T-cell (primary cell): ENCODE results near the gene IQCM. TPM values are rescaled to one million over a fixed set of nuclear protein-coding genes. Genes with fewer than 3 reads are reported as not detected.

ENCODE experiments used
- ATAC-seq, 4 experiments: fragments of 200-7000 bp in 3 of 4; fragments of 150-1000 bp in 1 of 4; cut with Tn5 transposase; replicated peaks in 1 of 4; 1 replicate in 3 of 4; 2 replicates in 1 of 4; pipeline ENCODE4 v1.10.0; 2021; ENCODE audit warnings: moderate library complexity in 3 of 4, mild to moderate bottlenecking in 2 of 4, moderate number of reproducible peaks in 1 of 4
- CTCF ChIA-PET, 2 donors: fragments of 300-600 bp; sonication (Branson Sonifier 250); formaldehyde crosslinking; loops; one replicate each; lab custom pipeline; 2022; ENCODE audit warnings: antibody characterized with exemption in 2 of 2; lab: Charles Lee
- POLR2A ChIA-PET, 2 donors: fragments of 300-600 bp; sonication (Branson Sonifier 250); formaldehyde crosslinking; loops; one replicate each; lab custom pipeline; 2022; ENCODE audit warnings: antibody characterized with exemption in 2 of 2; lab: Charles Lee
- DNase-seq, 35 experiments: peaks; one replicate each; pipeline versions ENCODE4 v3.0.0 to v3.0.0-alpha.2; 2013 to 2023
- H3K27ac ChIP-seq: one replicate; pipeline ENCODE4 v1.5.1; 2013; ENCODE audit warnings: low read length
- H3K27me3 ChIP-seq, 2 experiments: replicated peaks in 1 of 2; 1 replicate in 1 of 2; 2 replicates in 1 of 2; pipeline versions ENCODE4 v1.6.1 to v1.7.0; 2013; ENCODE audit warnings: low read length in 1 of 2, mixed read lengths in 1 of 2; ENCODE audit not compliant: control insufficient read depth in 2 of 2, insufficient read depth in 2 of 2; ENCODE audit errors: extremely low read depth in 1 of 2
- H3K36me3 ChIP-seq, 2 donors: 1 replicate in 1 of 2; 2 replicates in 1 of 2; pipeline versions ENCODE4 v1.6.1 to v1.7.0; 2013; ENCODE audit warnings: low read length in 1 of 2; ENCODE audit not compliant: control insufficient read depth in 2 of 2, insufficient read depth in 1 of 2; ENCODE audit errors: extremely low read depth in 1 of 2
- H3K4me1 ChIP-seq, 2 experiments: 1 replicate in 1 of 2; 2 replicates in 1 of 2; pipeline versions ENCODE4 v1.6.1 to v1.7.0; 2013; ENCODE audit warnings: low read length in 2 of 2, mixed read lengths in 1 of 2; ENCODE audit not compliant: insufficient read depth in 2 of 2, control insufficient read depth in 1 of 2; ENCODE audit errors: extremely low read depth in 1 of 2
- H3K4me3 ChIP-seq, 2 donors: 1 replicate in 1 of 2; 2 replicates in 1 of 2; pipeline versions ENCODE4 v1.5.1 to v1.7.0; 2013; ENCODE audit warnings: mild to moderate bottlenecking in 2 of 2, low read length in 1 of 2, moderate library complexity in 1 of 2; ENCODE audit not compliant: control insufficient read depth in 1 of 2; ENCODE audit errors: extremely low read depth in 1 of 2
- H3K9me3 ChIP-seq: 2 replicates; pipeline ENCODE4 v1.7.0; 2013
- H3K27ac Mint-ChIP-seq, 2 donors: one replicate each; pipeline ENCODE4 v1.8.0; 2020 to 2021; ENCODE audit warnings: mild to moderate bottlenecking in 2 of 2, mixed read lengths in 2 of 2
- H3K27me3 Mint-ChIP-seq, 2 donors: one replicate each; pipeline ENCODE4 v1.8.0; 2021 to 2022; ENCODE audit warnings: mixed read lengths in 2 of 2
- H3K36me3 Mint-ChIP-seq: one replicate; pipeline ENCODE4 v1.8.0; 2021; ENCODE audit warnings: mixed read lengths
- H3K4me1 Mint-ChIP-seq, 3 donors: one replicate each; pipeline ENCODE4 v1.8.0; 2020 to 2022; ENCODE audit warnings: mixed read lengths in 3 of 3, mild to moderate bottlenecking in 1 of 3
- H3K4me3 Mint-ChIP-seq, 3 donors: one replicate each; pipeline ENCODE4 v1.8.0; 2020 to 2022; ENCODE audit warnings: mild to moderate bottlenecking in 3 of 3, mixed read lengths in 3 of 3, moderate library complexity in 3 of 3
- H3K9me3 Mint-ChIP-seq, 3 donors: one replicate each; pipeline ENCODE4 v1.8.0; 2020 to 2022; ENCODE audit warnings: mixed read lengths in 3 of 3
- whole genome bisulfite sequencing: methylation state at CpG from one replicate; pipeline ENCODE4 v1.1.5; 2013; ENCODE audit warnings: missing lambda C conversion rate; ENCODE audit not compliant: insufficient coverage; 5-methylcytosine and 5-hydroxymethylcytosine counted together
- total RNA-seq, 35 experiments: library from RNA in 6 of 35; stranded (reverse) in 6 of 35; fragments of 120-200 nt in 1 of 35; gene quantifications; one replicate each; pipeline versions ENCODE4 v1.2.1 to v1.2.4 and lab custom pipeline; 2013 to 2026

The IQCM gene
- total RNA-seq, 5 donors from 2014 or later (not counting 1 experiment from before 2014, with no cell fraction given), result not detected

DNA sequence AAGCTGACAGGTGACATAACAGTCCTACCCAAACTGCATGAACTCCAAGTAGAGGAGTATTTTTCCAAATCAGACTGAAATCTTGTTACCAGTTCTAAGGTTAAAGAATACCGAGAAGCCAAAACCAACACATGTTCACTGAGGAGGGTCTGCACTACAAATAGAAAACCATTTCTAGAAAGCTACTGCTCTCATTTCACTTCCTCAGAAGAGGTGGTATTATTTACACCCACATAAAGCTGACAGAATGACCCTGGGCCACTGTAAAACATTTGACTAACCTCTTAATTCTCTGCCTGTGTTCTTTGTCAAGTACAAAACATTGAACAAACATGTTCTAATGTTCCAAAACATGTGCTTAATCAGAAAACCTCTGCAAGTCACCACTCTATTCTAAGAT is 95.8 kb downstream of the IQCM start:
- no peak overlapping the region for H3K4me3 Mint-ChIP-seq
- ATAC-seq (no peak), DNase-seq (no peak)
- H3K27me3 ChIP-seq, result no peaks in the 10 kb centered on the region
- H3K27me3 Mint-ChIP-seq, result no peaks in the 10 kb centered on the region
- no peak overlapping the region for H3K27ac Mint-ChIP-seq
- no CpG with 5 or more reads among the region's 1 CpG for WGBS
- no peak overlapping the region for H3K27ac ChIP-seq
- H3K4me1 ChIP-seq, result no peaks in the 10 kb centered on the region
- ChIA-PET POLR2A (no interaction called here), CTCF (no interaction called here)
- H3K4me1 Mint-ChIP-seq, result no peaks in the 10 kb centered on the region
- H3K4me3 ChIP-seq, result no peak overlapping the region
- H3K9me3 ChIP-seq, result no peaks in the 10 kb centered on the region
- H3K36me3 Mint-ChIP-seq, result no peaks in the 10 kb centered on the region
- peaks cover 3 to 7% (median 4%) of the 10 kb centered on the region in 3 donors for H3K9me3 Mint-ChIP-seq
- no peaks in the 10 kb centered on the region for H3K36me3 ChIP-seq

DNA sequence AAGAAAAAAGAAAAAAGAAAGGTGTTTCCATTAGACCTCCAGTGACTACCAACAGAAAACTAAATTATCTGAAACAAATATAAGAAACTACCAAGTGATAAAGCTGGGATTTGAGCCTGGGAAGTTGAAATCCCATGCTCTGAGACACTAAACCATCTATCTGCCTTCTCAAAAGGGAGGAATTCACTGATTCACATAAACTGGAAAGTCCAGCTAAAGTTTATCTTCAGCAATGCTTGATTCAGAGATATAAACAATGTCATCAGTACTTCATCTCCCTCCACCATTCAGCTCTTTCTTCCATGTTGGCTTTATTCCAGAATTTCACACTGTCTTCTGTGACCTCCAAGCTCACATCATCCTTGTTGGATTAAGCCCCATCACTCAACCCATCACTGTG is 96.3 kb downstream of the IQCM start:
- CTCF ChIA-PET, result no interaction called here
- H3K27ac ChIP-seq, result no peak overlapping the region
- no peak overlapping the region for H3K4me3 ChIP-seq
- POLR2A ChIA-PET, result no interaction called here
- Mint-ChIP-seq H3K27me3 (no peaks in the 10 kb centered on the region), H3K36me3 (no peaks in the 10 kb centered on the region), H3K4me3 (no peak overlapping the region), H3K4me1 (no peaks in the 10 kb centered on the region), H3K9me3 (peaks cover 2 to 7% (median 3%) of the 10 kb centered on the region in 3 donors), H3K27ac (no peak overlapping the region)
- DNase-seq (no peak), ATAC-seq (no peak)
- no peaks in the 10 kb centered on the region for H3K36me3 ChIP-seq
- H3K4me1 ChIP-seq, result no peaks in the 10 kb centered on the region
- H3K9me3 ChIP-seq, result no peaks in the 10 kb centered on the region
- no peaks in the 10 kb centered on the region for H3K27me3 ChIP-seq

DNA sequence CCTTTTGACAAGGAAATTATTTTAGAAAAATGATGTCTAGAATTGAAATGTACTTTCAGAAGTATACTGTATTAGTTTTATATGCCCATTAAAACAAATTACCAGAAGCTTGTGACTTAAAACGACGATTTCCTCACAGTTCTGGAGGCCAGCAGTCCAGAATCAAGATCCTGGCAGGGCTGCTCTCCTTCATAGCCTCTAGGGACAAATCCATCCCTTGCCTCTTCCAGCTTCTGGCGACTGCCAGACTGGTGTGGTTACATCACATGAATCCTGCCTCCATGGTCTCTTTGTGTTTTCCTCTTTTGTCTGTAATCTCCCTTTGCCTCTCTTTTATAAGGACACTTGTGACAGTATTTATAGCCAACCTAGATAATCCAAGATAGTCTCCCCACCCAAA is 97.1 kb downstream of the IQCM start:
- H3K27ac Mint-ChIP-seq, result no peak overlapping the region

DNA sequence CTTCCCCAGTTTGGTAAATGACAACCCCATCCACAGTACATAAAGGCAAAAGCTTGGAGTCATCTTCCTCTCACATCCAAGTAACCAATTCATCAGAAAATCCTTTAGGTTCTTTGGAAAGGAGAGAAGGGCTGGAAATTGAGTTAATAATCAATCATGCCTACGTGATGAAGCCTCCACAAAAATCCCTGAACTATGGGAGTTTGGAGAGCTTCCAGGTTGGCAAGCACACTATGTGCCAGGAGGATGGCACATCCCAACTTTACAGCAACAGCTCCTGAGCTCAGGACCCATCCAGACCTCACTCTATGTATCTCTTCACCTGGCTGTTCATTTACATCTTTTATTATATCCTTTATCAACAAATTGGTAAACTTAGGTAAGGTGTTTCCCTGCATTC is 98.9 kb downstream of the IQCM start:
- H3K4me3 Mint-ChIP-seq, result no peak overlapping the region
- WGBS, result no CpG with 5 or more reads among the region's 1 CpG

More for the DNA sequence above, 97.1 kb downstream of the IQCM start:
- Mint-ChIP-seq H3K36me3 (no peaks in the 10 kb centered on the region), H3K4me3 (no peak overlapping the region), H3K27me3 (no peaks in the 10 kb centered on the region), H3K4me1 (no peaks in the 10 kb centered on the region), H3K9me3 (peaks cover 0 to 3% (median 0%) of the 10 kb centered on the region in 3 donors)
- WGBS, result 69% methylated on average over 2 of the region's 3 CpGs
- DNase-seq (no peak), ATAC-seq (no peak)
- no peak overlapping the region for H3K27ac ChIP-seq
- no peaks in the 10 kb centered on the region for H3K27me3 ChIP-seq
- ChIA-PET CTCF (no interaction called here), POLR2A (no interaction called here)
- H3K4me1 ChIP-seq, result no peaks in the 10 kb centered on the region
- no peaks in the 10 kb centered on the region for H3K9me3 ChIP-seq
- H3K36me3 ChIP-seq, result no peaks in the 10 kb centered on the region
- H3K4me3 ChIP-seq, result no peak overlapping the region

DNA sequence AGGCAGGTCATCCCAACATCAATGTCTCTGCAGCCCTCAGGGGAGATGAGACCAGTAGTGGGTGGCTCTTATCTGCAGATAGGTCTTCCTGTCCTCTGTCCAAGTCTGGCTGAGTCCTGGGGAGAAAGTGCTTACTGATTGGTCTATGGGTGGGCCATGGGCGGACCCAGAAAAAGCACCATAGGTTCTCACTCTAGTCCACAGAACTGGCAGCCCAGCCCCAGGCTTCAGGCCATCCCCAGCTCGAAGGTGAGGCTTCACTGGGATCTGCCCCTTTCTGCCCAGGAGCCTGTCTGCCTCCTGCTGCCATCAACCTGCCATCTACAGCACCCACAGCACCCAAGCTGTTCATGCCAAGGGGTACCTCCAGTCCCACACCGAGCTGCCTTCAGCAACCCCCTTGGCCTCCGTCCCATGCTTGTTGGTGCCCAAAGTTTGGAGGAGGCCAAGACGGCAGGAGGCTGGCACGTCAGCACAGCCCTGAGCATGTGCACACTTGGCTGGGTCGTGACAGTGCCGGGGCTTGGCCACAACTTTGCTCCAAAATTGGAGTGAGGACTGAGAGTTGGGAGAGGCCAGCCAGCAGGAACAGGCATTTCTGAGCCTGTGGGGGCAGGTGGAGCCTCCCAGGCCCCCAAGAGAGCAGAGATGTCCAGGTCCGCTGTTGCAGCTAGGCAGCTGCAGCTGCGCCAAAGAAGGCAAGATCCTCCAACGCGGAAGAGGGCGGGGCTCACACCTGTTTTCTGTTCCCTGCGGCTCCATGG is 99.6 kb downstream of the IQCM start:
- Histone ChIP-seq H3K4me1 (no peaks in the 10 kb centered on the region), H3K36me3 (no peaks in the 10 kb centered on the region), H3K9me3 (no peaks in the 10 kb centered on the region), H3K27me3 (no peaks in the 10 kb centered on the region), H3K4me3 (no peak overlapping the region), H3K27ac (no peak overlapping the region)
- Mint-ChIP-seq H3K27me3 (no peaks in the 10 kb centered on the region), H3K27ac (no peak overlapping the region), H3K36me3 (no peaks in the 10 kb centered on the region), H3K4me3 (no peak overlapping the region), H3K4me1 (no peaks in the 10 kb centered on the region), H3K9me3 (peaks cover 0 to 3% (median 0%) of the 10 kb centered on the region in 3 donors)
- 77% methylated on average over 14 of the region's 14 CpGs for WGBS
- DNase-seq (no peak), ATAC-seq (no peak)
- ChIA-PET CTCF (no interaction called here), POLR2A (no interaction called here)

More for the DNA sequence above, 98.9 kb downstream of the IQCM start:
- ChIA-PET CTCF (no interaction called here), POLR2A (no interaction called here)
- Histone ChIP-seq H3K4me3 (no peak overlapping the region), H3K27ac (no peak overlapping the region), H3K27me3 (no peaks in the 10 kb centered on the region), H3K4me1 (no peaks in the 10 kb centered on the region), H3K36me3 (no peaks in the 10 kb centered on the region), H3K9me3 (no peaks in the 10 kb centered on the region)
- ATAC-seq, result no peak
- Mint-ChIP-seq H3K9me3 (peaks cover 0 to 3% (median 0%) of the 10 kb centered on the region in 3 donors), H3K27ac (no peak overlapping the region), H3K27me3 (no peaks in the 10 kb centered on the region), H3K36me3 (no peaks in the 10 kb centered on the region), H3K4me1 (no peaks in the 10 kb centered on the region)
- no peak for DNase-seq

DNA sequence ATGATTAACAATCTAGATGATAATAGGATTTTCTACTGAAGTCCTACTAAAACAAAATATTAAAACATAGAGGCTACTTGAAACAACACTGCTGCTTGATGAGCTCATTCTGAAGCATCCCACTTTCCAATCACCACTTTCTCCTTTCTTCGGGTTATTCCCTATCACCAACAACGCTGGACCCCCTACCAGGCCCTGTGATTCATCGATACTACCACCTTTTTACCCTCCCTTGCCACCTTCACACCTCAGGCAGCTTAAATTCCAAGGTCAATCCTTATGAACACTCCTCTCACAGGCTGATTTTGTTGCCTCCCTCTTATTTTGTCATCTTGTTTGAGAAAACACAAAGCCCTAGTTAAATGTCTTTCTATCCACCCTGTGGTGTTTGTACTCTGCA is 102.6 kb downstream of the IQCM start:
- H3K36me3 Mint-ChIP-seq, result no peaks in the 10 kb centered on the region
- DNase-seq (no peak), ATAC-seq (no peak)
- ChIA-PET POLR2A (no interaction called here), CTCF (no interaction called here)
- no peak overlapping the region for H3K27ac Mint-ChIP-seq
- no peaks in the 10 kb centered on the region for H3K27me3 Mint-ChIP-seq
- H3K36me3 ChIP-seq, result no peaks in the 10 kb centered on the region
- H3K4me1 Mint-ChIP-seq, result no peaks in the 10 kb centered on the region
- H3K27ac ChIP-seq, result no peak overlapping the region
- peaks cover 0 to 3% (median under 1%) of the 10 kb centered on the region in 3 donors for H3K9me3 Mint-ChIP-seq
- no peak overlapping the region for H3K4me3 Mint-ChIP-seq
- WGBS, result 65% methylated on average over 3 of the region's 3 CpGs
- H3K27me3 ChIP-seq, result no peaks in the 10 kb centered on the region
- H3K9me3 ChIP-seq, result no peaks in the 10 kb centered on the region
- H3K4me3 ChIP-seq, result no peak overlapping the region
- H3K4me1 ChIP-seq, result no peaks in the 10 kb centered on the region
